WTC11 (cell line): ENCODE results near the gene STAP2. TPM values are rescaled to one million over a fixed set of nuclear protein-coding genes. Genes with fewer than 3 reads are reported as not detected.
A peak's percentile ranks its signal among the peaks of the same experiment; 100 is the strongest.

Source experiments
- ATAC-seq: fragments of 200-7000 bp; cut with Tn5 transposase; 2 replicates; pipeline ENCODE4 v1.10.0; 2021; ENCODE audit warnings: mild to moderate bottlenecking, moderate library complexity
- CTCF ChIA-PET: fragments of 300-600 bp; sonication (Branson Sonifier 250); formaldehyde crosslinking; loops from one replicate; lab custom pipeline; 2021; ENCODE audit warnings: antibody characterized with exemption; lab: Charles Lee
- POLR2A ChIA-PET: fragments of 350-600 bp; sonication (Branson Sonifier 250); formaldehyde crosslinking; loops from one replicate; lab custom pipeline; 2021; ENCODE audit warnings: antibody characterized with exemption; lab: Charles Lee
- DNase-seq: peaks from one replicate; pipeline ENCODE4 v3.0.0; 2021; ENCODE audit warnings: low spot score
- H3K27ac Mint-ChIP-seq: 2 replicates; pipeline ENCODE4 v1.8.0; 2021; ENCODE audit warnings: mixed read lengths
- H3K27me3 Mint-ChIP-seq: 2 replicates; pipeline ENCODE4 v1.8.0; 2021; ENCODE audit warnings: low read depth, mild to moderate bottlenecking, moderate library complexity, mixed read lengths
- H3K36me3 Mint-ChIP-seq: 2 replicates; pipeline ENCODE4 v1.8.0; 2021; ENCODE audit warnings: mixed read lengths
- H3K4me1 Mint-ChIP-seq: 2 replicates; pipeline ENCODE4 v1.8.0; 2022; ENCODE audit warnings: mixed read lengths
- H3K4me3 Mint-ChIP-seq: 2 replicates; pipeline ENCODE4 v1.8.0; 2021; ENCODE audit warnings: mild to moderate bottlenecking, moderate library complexity, mixed read lengths
- H3K9me3 Mint-ChIP-seq: 2 replicates; pipeline ENCODE4 v1.8.0; 2021; ENCODE audit warnings: mixed read lengths
- CREB1 ChIP-seq: sonication (generic); formaldehyde crosslinking; IDR thresholded peaks from 2 replicates; pipeline ENCODE4 v1.8.0; 2023; ENCODE audit warnings: mild to moderate bottlenecking, missing genetic modification reagents
- EMX1 ChIP-seq: fragments of 250-450 bp; sonication (Bioruptor Pico); IDR thresholded peaks from 2 replicates; pipeline ENCODE4 v1.8.0; 2021; ENCODE audit warnings: mild to moderate bottlenecking
- GRHL2 ChIP-seq: fragments of 250-450 bp; sonication (Bioruptor Pico); IDR thresholded peaks from 2 replicates; pipeline ENCODE4 v1.8.0; 2022; ENCODE audit warnings: mild to moderate bottlenecking, moderate library complexity; ENCODE audit not compliant: insufficient replicate concordance, severe bottlenecking
- HMGA2 ChIP-seq: fragments of 250-450 bp; sonication (Bioruptor Pico); IDR thresholded peaks from 2 replicates; pipeline ENCODE4 v1.4.0; 2021; ENCODE audit warnings: mild to moderate bottlenecking, moderate library complexity
- JUN ChIP-seq: sonication (generic); formaldehyde crosslinking; IDR thresholded peaks from 2 replicates; pipeline ENCODE4 v1.8.0; 2023; ENCODE audit warnings: mild to moderate bottlenecking, missing genetic modification reagents
- NR1H2 ChIP-seq: sonication (generic); formaldehyde crosslinking; IDR thresholded peaks from 2 replicates; pipeline ENCODE4 v1.9.0; 2021; ENCODE audit warnings: mild to moderate bottlenecking, moderate library complexity, missing genetic modification reagents
- NR2C2 ChIP-seq: sonication (generic); formaldehyde crosslinking; IDR thresholded peaks from 2 replicates; pipeline ENCODE4 v1.8.0; 2022; ENCODE audit warnings: mild to moderate bottlenecking, missing genetic modification reagents
- ZNF121 ChIP-seq: sonication (generic); formaldehyde crosslinking; IDR thresholded peaks from 2 replicates; pipeline ENCODE4 v1.8.0; 2023; ENCODE audit warnings: missing genetic modification reagents
- ZNF671 ChIP-seq: fragments of 250-450 bp; sonication (Bioruptor Pico); IDR thresholded peaks from 2 replicates; pipeline ENCODE4 v1.8.0; 2021; ENCODE audit warnings: mild to moderate bottlenecking
- total RNA-seq: library from RNA; stranded (reverse); gene quantifications from 3 replicates; pipeline ENCODE4 v1.2.3, GENCODE V29; 2021
- TF ChIP-seq, protein P1 (sequence below): fragments of 250-450 bp; sonication (Bioruptor Pico); IDR thresholded peaks from 2 replicates; pipeline ENCODE4 v2.1.2; 2022; ENCODE audit warnings: mild to moderate bottlenecking, moderate library complexity
- TF ChIP-seq, protein P2 (sequence below): fragments of 250-450 bp; sonication (Bioruptor Pico); conservative IDR thresholded peaks from 2 replicates; pipeline ENCODE4 v1.9.0; 2021; ENCODE audit warnings: mild to moderate bottlenecking

The STAP2 gene
- total RNA-seq, 1 experiment from 2014 or later: 18.2 TPM

DNA sequence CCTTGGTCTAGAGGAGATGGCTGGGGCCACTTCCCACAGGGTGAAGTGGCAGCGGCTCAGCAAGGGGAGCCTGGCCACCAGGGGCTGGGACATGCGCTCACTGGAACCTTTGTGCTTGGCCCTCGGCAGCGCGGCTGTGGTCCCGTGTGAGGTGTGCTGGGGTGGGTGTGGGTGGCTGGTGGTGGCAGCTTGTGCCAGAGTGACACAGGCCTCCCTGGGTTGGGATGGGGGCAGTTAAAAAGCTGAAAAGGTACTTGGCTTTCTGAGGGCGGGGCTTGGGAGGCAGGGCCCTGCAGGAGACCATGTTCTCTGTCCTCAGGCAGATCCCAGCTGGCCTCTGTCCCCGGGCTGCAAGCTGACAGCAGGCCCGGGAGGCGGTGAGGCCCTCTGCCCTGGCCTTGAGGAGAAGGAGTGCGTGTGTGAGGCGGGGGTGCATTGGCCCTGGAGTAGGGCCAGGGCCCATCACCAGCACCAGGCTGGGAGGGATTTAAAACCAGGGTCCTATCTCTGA is 22.1 kb upstream of the STAP2 start:
- Mint-ChIP-seq H3K9me3 (no peaks in the 10 kb centered on the region), H3K4me1 (peaks cover 7% of the 10 kb centered on the region), H3K36me3 (peaks cover 3% of the 10 kb centered on the region; the same call in 1 of the 2 replicates), H3K4me3 (no peak overlapping the region), H3K27ac (peak overlapping the region; percentile 27; the same call in 1 of the 2 replicates), H3K27me3 (no peaks in the 10 kb centered on the region)
- DNase-seq: no peak
- TF ChIP-seq, protein P1, sequence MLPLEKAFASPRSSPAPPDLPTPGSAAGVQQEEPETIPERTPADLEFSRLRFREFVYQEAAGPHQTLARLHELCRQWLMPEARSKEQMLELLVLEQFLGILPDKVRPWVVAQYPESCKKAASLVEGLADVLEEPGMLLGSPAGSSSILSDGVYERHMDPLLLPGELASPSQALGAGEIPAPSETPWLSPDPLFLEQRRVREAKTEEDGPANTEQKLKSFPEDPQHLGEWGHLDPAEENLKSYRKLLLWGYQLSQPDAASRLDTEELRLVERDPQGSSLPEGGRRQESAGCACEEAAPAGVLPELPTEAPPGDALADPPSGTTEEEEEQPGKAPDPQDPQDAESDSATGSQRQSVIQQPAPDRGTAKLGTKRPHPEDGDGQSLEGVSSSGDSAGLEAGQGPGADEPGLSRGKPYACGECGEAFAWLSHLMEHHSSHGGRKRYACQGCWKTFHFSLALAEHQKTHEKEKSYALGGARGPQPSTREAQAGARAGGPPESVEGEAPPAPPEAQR: no peak
- TF ChIP-seq CREB1 (CRISPR knock-in tag) (no peak), ZNF671 (CRISPR knock-in tag) (0 out of 2 replicates have a peak, but pooled peaks have one; percentile 61), HMGA2 (CRISPR knock-in tag) (no peak)
- ChIA-PET POLR2A (interaction anchor here (0.6 to 1.4 kb wide), 2 partner anchors 14 to 93 kb away, joined by 4 to 6 read pairs; no protein-coding TSS in a partner anchor), CTCF (interaction anchor here (0.6 to 8.3 kb wide), 6 partner anchors 8 to 164 kb away, joined by 3 to 70 read pairs (median 11); partner anchors contain the start of genes MPND and SH3GL1)
- ATAC-seq: peak; percentile 18

DNA sequence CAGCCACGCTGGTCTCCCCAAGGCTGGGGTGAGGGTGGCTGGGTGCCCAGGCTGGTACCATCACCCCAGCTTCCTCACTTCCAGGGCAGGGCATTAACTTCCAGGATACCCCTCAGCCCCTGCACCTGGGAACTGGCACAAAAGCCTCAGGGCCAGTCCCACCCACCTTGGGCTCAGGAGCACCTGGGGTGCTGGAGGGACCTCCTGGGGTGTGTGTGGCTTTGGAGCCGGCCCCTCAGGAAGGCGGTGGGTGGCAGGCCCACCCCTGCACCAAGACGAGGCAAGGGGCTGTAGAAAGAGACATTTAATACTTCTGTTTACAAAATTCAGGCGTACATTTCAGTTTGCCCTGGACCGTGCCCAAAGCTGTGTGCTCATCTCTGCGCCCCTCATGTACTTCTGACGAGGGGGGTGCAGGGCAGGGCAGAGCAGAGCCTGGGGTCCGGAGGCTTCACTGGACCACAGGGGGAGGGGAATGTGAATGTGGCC is 21.5 kb upstream of the STAP2 start:
- no peak for ATAC-seq
- H3K27me3 Mint-ChIP-seq: no peaks in the 10 kb centered on the region
- no peaks in the 10 kb centered on the region for H3K9me3 Mint-ChIP-seq
- H3K27ac Mint-ChIP-seq: no peak overlapping the region
- TF ChIP-seq EMX1 (CRISPR knock-in tag) (no peak), NR1H2 (no peak), NR2C2 (0 out of 2 replicates have a peak, but pooled peaks have one; percentile 14)
- CTCF ChIA-PET: interaction anchor here (0.6 to 8.3 kb wide), 4 partner anchors 8 to 93 kb away, joined by 3 to 70 read pairs (median 11); partner anchors contain the start of gene SH3GL1
- POLR2A ChIA-PET: no interaction called here
- H3K4me1 Mint-ChIP-seq: peaks cover 7% of the 10 kb centered on the region
- H3K36me3 Mint-ChIP-seq: peaks cover 3% of the 10 kb centered on the region; the same call in 1 of the 2 replicates
- DNase-seq: no peak
- no peak overlapping the region for H3K4me3 Mint-ChIP-seq

DNA sequence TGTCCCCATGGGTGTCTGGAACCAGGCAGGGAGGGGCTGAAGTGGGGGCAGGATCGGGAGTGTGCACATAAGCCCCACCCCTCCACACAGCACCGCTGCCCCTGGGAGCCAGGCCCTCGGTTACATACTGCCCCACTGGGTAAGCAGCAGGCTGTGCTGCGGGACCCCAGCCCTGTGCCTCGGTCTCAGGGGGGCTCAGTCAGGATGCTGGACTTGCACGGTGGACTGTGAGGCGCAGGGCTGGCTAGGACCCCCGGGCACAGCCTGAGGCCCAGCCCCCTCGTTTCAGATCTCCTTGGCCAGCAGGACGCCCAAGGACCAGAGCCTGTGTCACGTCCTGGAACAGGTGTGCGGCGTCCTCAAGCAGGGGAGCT is 21.0 kb upstream of the STAP2 start:
- peaks cover 7% of the 10 kb centered on the region for H3K4me1 Mint-ChIP-seq
- H3K36me3 Mint-ChIP-seq: peaks cover 3% of the 10 kb centered on the region; the same call in 1 of the 2 replicates
- CTCF ChIA-PET: interaction anchor here (0.7 to 8.3 kb wide), 3 partner anchors 10 to 92 kb away, joined by 3 to 70 read pairs (median 3); partner anchors contain the start of gene SH3GL1
- H3K27me3 Mint-ChIP-seq: no peaks in the 10 kb centered on the region
- no peak for DNase-seq
- H3K9me3 Mint-ChIP-seq: no peaks in the 10 kb centered on the region
- POLR2A ChIA-PET: no interaction called here
- H3K4me3 Mint-ChIP-seq: no peak overlapping the region
- no peak for TF ChIP-seq JUN (CRISPR knock-in tag)
- no peak for ATAC-seq
- H3K27ac Mint-ChIP-seq: no peak overlapping the region

DNA sequence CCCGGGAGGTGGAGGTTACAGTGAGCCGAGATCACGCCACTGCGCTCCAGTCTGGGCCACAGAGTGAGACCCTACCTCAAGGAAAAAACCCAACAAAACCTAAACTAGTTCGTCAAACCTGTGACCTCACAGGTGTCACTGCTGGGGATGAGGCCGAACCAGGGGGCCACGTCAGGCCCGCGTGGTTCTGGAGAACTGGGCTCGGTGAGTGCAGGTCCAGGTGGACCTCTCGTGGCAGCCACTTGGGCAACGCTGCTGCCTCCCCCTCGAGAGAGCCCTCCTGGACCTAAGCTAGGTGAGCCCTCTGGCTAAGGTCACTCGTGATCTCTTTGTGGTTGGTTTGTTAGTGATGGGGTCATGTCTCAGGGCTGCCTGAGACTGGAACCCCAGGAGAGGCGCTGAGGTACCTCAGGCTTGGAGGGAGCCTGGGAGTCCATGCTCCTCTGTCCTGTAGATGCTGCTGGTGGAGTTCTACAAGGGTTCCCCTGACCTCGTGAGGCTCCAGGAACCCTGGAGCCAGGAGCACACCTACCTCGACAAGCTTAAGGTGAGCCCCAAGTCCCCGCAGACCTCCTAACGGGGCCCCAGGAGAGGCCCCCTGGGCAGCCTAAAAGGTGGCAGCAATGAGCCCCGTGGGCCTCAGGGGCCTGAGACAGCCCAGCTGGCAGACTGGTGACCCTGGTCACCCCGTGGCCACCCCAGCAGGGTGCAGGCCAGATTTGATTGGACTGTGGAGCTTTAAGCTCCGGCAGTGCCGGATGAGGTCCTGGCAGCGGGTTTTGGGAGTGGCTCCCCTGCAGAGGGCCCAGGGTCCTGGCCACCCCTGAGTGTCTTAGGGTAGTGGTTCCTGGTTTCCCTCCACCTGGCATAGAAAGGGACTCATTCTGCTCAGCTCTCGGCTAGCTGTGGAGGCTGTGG is 20.3 kb upstream of the STAP2 start:
- Mint-ChIP-seq H3K27me3 (no peaks in the 10 kb centered on the region), H3K4me3 (no peak overlapping the region), H3K4me1 (peaks cover 7% of the 10 kb centered on the region), H3K36me3 (peaks cover 3% of the 10 kb centered on the region; the same call in 1 of the 2 replicates), H3K27ac (no peak overlapping the region), H3K9me3 (no peaks in the 10 kb centered on the region)
- DNase-seq (no peak), ATAC-seq (no peak)
- TF ChIP-seq ZNF121 (CRISPR knock-in tag): 0 out of 2 replicates have a peak, but pooled peaks have one; percentile 3
- no peak for TF ChIP-seq GRHL2 (CRISPR knock-in tag)
- TF ChIP-seq, protein P2, sequence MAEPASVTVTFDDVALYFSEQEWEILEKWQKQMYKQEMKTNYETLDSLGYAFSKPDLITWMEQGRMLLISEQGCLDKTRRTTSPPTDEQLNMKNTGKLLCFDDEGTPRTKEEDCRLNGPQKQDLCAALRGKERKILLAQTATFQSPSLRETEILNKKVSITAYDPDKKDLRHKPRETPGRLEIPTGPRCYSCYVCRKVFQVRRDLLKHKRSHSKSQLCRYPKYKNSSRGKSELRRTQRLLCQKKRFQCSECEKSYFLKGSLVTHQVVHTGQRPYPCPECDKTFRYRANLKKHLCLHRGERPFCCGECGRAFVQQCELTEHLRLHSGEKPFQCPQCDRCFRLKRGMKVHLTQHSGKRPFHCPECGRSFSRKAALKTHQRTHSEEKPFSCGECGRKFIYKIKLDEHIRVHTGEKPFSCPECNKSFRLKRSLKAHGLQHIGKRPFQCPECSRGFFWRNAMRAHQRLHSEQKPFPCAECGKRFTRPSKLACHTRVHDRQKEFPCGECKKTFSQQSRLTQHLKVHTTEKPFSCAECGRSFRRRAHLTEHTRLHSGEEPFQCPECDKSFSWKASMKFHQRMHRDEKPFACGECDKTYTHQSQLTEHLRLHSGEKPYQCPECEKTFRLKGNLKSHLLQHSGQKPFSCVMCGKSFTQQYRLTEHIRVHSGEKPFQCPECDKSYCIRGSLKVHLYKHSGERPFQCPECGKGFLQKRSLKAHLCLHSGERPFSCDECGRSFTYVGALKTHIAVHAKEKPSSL (CRISPR knock-in tag): no peak
- CTCF ChIA-PET: interaction anchor here (0.5 to 8.3 kb wide), 4 partner anchors 11 to 91 kb away, joined by 3 to 70 read pairs (median 3); no protein-coding TSS in a partner anchor
- POLR2A ChIA-PET: no interaction called here
